Measurements from ENCODE around the gene AMN1. TPM values are rescaled to one million over a fixed set of nuclear protein-coding genes. Genes with fewer than 3 reads are reported as not detected.

AMN1 gene
- polyA plus RNA-seq, 1 donor (not counting 4 experiments of a cell fraction or from before 2014, with no cell fraction given): 11.3 TPM

DNA sequence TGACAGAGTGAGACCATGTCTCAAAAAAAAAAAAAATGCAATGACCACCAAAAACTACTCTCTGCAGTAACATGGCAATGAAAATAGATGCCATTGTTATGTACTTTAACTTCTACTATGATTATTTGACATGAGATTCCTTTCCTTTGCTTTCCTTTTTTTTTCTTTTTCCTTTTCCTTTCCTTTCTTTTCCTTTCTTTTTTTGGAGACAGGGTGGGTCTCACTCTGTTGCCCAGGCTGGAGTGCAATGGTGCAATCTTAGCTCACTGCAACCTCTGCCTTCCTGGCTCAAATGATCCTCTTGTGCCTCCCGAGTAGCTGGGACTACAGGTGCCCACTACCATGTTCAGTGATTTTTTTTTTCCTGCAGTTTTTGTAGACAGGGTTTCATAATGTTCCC is 94.2 kb downstream of the AMN1 start:
- Histone ChIP-seq H2AFZ (ENCODE audit: control insufficient read depth, low read length) (no peak overlapping the region), H3K9me3 (ENCODE audit: control insufficient read depth, low read depth, low read length) (no peaks in the 10 kb centered on the region), H3K4me3 (ENCODE audit: control insufficient read depth in 2 of 3, extremely low read depth in 1 of 3, insufficient read depth in 2 of 3, low read depth in 1 of 3, low read length in 3 of 3) (no peak overlapping the region), H3K27me3 (ENCODE audit: control insufficient read depth, extremely low read depth, insufficient read depth, low read length) (no peaks in the 10 kb centered on the region), H4K20me1 (ENCODE audit: control insufficient read depth, extremely low read depth, insufficient read depth, low read length) (no peaks in the 10 kb centered on the region), H3K79me2 (ENCODE audit: control insufficient read depth, insufficient read depth, low read length) (no peaks in the 10 kb centered on the region), H3K4me1 (ENCODE audit: control insufficient read depth, extremely low read depth, insufficient read depth, low read length) (no peaks in the 10 kb centered on the region), H3K4me2 (ENCODE audit: control insufficient read depth, extremely low read depth, insufficient read depth, low read depth, low read length) (no peak overlapping the region), H3K27ac (ENCODE audit: control insufficient read depth, insufficient read depth, low read length) (no peak overlapping the region), H3K9me1 (ENCODE audit: control insufficient read depth, extremely low read depth, insufficient read depth, low read length) (no peaks in the 10 kb centered on the region), H3K36me3 (ENCODE audit: control insufficient read depth in 2 of 2, extremely low read depth in 1 of 2, insufficient read depth in 2 of 2, low read length in 2 of 2) (no peaks in the 10 kb centered on the region), H3K9ac (ENCODE audit: control insufficient read depth, extremely low read depth, insufficient read depth, low read length) (no peak overlapping the region)
- TF ChIP-seq EZH2 (IDR thresholded peaks at IDR 0.05; ENCODE audit: low read length): no peak
- TF ChIP-seq, protein P1, sequence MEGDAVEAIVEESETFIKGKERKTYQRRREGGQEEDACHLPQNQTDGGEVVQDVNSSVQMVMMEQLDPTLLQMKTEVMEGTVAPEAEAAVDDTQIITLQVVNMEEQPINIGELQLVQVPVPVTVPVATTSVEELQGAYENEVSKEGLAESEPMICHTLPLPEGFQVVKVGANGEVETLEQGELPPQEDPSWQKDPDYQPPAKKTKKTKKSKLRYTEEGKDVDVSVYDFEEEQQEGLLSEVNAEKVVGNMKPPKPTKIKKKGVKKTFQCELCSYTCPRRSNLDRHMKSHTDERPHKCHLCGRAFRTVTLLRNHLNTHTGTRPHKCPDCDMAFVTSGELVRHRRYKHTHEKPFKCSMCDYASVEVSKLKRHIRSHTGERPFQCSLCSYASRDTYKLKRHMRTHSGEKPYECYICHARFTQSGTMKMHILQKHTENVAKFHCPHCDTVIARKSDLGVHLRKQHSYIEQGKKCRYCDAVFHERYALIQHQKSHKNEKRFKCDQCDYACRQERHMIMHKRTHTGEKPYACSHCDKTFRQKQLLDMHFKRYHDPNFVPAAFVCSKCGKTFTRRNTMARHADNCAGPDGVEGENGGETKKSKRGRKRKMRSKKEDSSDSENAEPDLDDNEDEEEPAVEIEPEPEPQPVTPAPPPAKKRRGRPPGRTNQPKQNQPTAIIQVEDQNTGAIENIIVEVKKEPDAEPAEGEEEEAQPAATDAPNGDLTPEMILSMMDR (optimal IDR thresholded peaks at IDR 0.05 in 1 of 3, IDR thresholded peaks at IDR 0.05 in 1 of 3, conservative IDR thresholded peaks at IDR 0.05 in 1 of 3; ENCODE audit: extremely low read depth in 1 of 3, insufficient read depth in 2 of 3, low read length in 3 of 3): no peak
- dilution Hi-C loops (cut with MboI; ENCODE audit: extremely low pct_ligation_motif_present, low sequenced_read_pairs): no loop called here
- FAIRE-seq (no peak), DNase-seq (ENCODE audit: low read depth, low spot score) (no peak)

DNA sequence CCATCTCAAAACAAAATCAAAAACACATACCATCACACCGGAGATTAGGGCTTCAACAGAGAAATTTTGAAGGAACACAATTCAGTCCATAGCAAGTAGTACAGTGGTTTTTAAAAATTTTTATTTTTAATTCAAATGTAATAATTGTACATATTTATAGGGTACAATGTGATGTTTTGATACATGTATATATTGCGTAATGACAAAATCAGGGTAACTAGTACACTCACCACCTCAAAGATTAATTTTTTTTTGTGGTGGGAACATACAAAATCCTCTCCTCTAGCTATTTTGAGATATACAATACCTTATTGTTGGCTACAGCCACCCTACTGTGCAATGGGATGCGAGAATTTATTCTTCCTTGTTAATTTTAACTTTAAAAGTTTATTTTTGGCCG is 95.4 kb downstream of the AMN1 start:
- H3K4me2 ChIP-seq (ENCODE audit: control insufficient read depth, extremely low read depth, insufficient read depth, low read depth, low read length): no peak overlapping the region
- no peak overlapping the region for H3K27ac ChIP-seq (ENCODE audit: control insufficient read depth, insufficient read depth, low read length)

More for the DNA sequence above, 95.4 kb downstream of the AMN1 start:
- H3K9ac ChIP-seq (ENCODE audit: control insufficient read depth, extremely low read depth, insufficient read depth, low read length): no peak overlapping the region
- no peaks in the 10 kb centered on the region for H3K36me3 ChIP-seq (ENCODE audit: control insufficient read depth in 2 of 2, extremely low read depth in 1 of 2, insufficient read depth in 2 of 2, low read length in 2 of 2)
- DNase-seq (ENCODE audit: low read depth, low spot score) (no peak), FAIRE-seq (no peak)
- no peak overlapping the region for H3K4me3 ChIP-seq (ENCODE audit: control insufficient read depth in 2 of 3, extremely low read depth in 1 of 3, insufficient read depth in 2 of 3, low read depth in 1 of 3, low read length in 3 of 3)
- no peak overlapping the region for H2AFZ ChIP-seq (ENCODE audit: control insufficient read depth, low read length)
- dilution Hi-C loops (cut with MboI; ENCODE audit: extremely low pct_ligation_motif_present, low sequenced_read_pairs): no loop called here
- no peaks in the 10 kb centered on the region for H3K9me1 ChIP-seq (ENCODE audit: control insufficient read depth, extremely low read depth, insufficient read depth, low read length)
- H3K4me1 ChIP-seq (ENCODE audit: control insufficient read depth, extremely low read depth, insufficient read depth, low read length): no peaks in the 10 kb centered on the region
- no peak for TF ChIP-seq EZH2 (IDR thresholded peaks at IDR 0.05; ENCODE audit: low read length)
- TF ChIP-seq, protein P1 (optimal IDR thresholded peaks at IDR 0.05 in 1 of 3, IDR thresholded peaks at IDR 0.05 in 1 of 3, conservative IDR thresholded peaks at IDR 0.05 in 1 of 3; ENCODE audit: extremely low read depth in 1 of 3, insufficient read depth in 2 of 3, low read length in 3 of 3): no peak
- no peaks in the 10 kb centered on the region for H3K27me3 ChIP-seq (ENCODE audit: control insufficient read depth, extremely low read depth, insufficient read depth, low read length)
- no peaks in the 10 kb centered on the region for H4K20me1 ChIP-seq (ENCODE audit: control insufficient read depth, extremely low read depth, insufficient read depth, low read length)
- no peaks in the 10 kb centered on the region for H3K9me3 ChIP-seq (ENCODE audit: control insufficient read depth, low read depth, low read length)
- no peaks in the 10 kb centered on the region for H3K79me2 ChIP-seq (ENCODE audit: control insufficient read depth, insufficient read depth, low read length)

Measured in keratinocyte (primary cell).